Measurements from ENCODE around the gene FBN1. TPM values are rescaled to one million over a fixed set of nuclear protein-coding genes. Genes with fewer than 3 reads are reported as not detected.

Gene FBN1
- total and polyA plus RNA-seq, 8 donors: 1.5 to 35.2 (median 5.2) TPM

GRCh38 chr15:48634893-48635292 lies 10.6 kb downstream of the FBN1 start:
- Histone ChIP-seq H3K36me3 (no peaks in the 10 kb centered on the region), H3K27ac (no peak overlapping the region), H3K4me1 (no peaks in the 10 kb centered on the region), H3K9me3 (no peaks in the 10 kb centered on the region), H3K4me3 (no peak overlapping the region), H3K27me3 (no peaks in the 10 kb centered on the region)
- no peak for TF ChIP-seq CTCF (IDR thresholded peaks at IDR 0.05)
- DNase-seq: no peak
- 85 to 90% methylated on average over 2 of the region's 2 CpGs for WGBS, 2 donors
- intact Hi-C loops (cut with DNase I): no loop called here
- no peak for FAIRE-seq
- ATAC-seq: no peak

GRCh38 chr15:48634096-48634495 lies 11.4 kb downstream of the FBN1 start:
- no peak for ATAC-seq

GRCh38 chr15:48632651-48633050 lies 12.9 kb downstream of the FBN1 start:
- ATAC-seq (no peak), FAIRE-seq (no peak)

More at GRCh38 chr15:48634096-48634495, 11.4 kb downstream of the FBN1 start:
- intact Hi-C loops (cut with DNase I): no loop called here
- 69 to 71% methylated on average over 3 of the region's 3 CpGs for WGBS, 2 donors
- Histone ChIP-seq H3K9me3 (no peaks in the 10 kb centered on the region), H3K27ac (no peak overlapping the region), H3K36me3 (no peaks in the 10 kb centered on the region), H3K4me1 (no peaks in the 10 kb centered on the region), H3K4me3 (no peak overlapping the region), H3K27me3 (no peaks in the 10 kb centered on the region)
- TF ChIP-seq CTCF (IDR thresholded peaks at IDR 0.05): no peak
- no peak for DNase-seq
- no peak for FAIRE-seq

GRCh38 chr15:48631176-48631770 lies 14.2 kb downstream of the FBN1 start:
- H3K4me3 ChIP-seq: no peak overlapping the region
- 63 to 69% methylated on average over 8 of the region's 8 CpGs for WGBS, 2 donors
- no peaks in the 10 kb centered on the region for H3K36me3 ChIP-seq
- no peaks in the 10 kb centered on the region for H3K9me3 ChIP-seq
- H3K27me3 ChIP-seq: no peaks in the 10 kb centered on the region
- intact Hi-C loops (cut with DNase I): no loop called here
- no peaks in the 10 kb centered on the region for H3K4me1 ChIP-seq
- no peak for DNase-seq
- no peak overlapping the region for H3K27ac ChIP-seq
- FAIRE-seq: no peak
- TF ChIP-seq CTCF (IDR thresholded peaks at IDR 0.05): no peak
- no peak for ATAC-seq

More at GRCh38 chr15:48632651-48633050, 12.9 kb downstream of the FBN1 start:
- Histone ChIP-seq H3K4me3 (no peak overlapping the region), H3K9me3 (no peaks in the 10 kb centered on the region), H3K36me3 (no peaks in the 10 kb centered on the region), H3K27ac (no peak overlapping the region), H3K27me3 (no peaks in the 10 kb centered on the region), H3K4me1 (no peaks in the 10 kb centered on the region)
- DNase-seq: no peak
- 54 to 73% methylated on average over 1 of the region's 1 CpG for WGBS, 2 donors
- no peak for TF ChIP-seq CTCF (IDR thresholded peaks at IDR 0.05)
- intact Hi-C loops (cut with DNase I): no loop called here

GRCh38 chr15:48630245-48630644 lies 15.3 kb downstream of the FBN1 start:
- no peak for DNase-seq
- intact Hi-C loops (cut with DNase I): no loop called here
- Histone ChIP-seq H3K4me1 (no peaks in the 10 kb centered on the region), H3K36me3 (no peaks in the 10 kb centered on the region), H3K4me3 (no peak overlapping the region), H3K27me3 (no peaks in the 10 kb centered on the region), H3K9me3 (no peaks in the 10 kb centered on the region), H3K27ac (no peak overlapping the region)
- no peak for TF ChIP-seq CTCF (IDR thresholded peaks at IDR 0.05)
- ATAC-seq: no peak
- 70 to 85% methylated on average over 1 of the region's 1 CpG for WGBS, 2 donors
- FAIRE-seq: no peak

Measured in pancreas (tissue), 10 donors.